GM12873 (cell line): ENCODE measurements around the gene TTC23.

Experiments
- TF ChIP-seq, protein P1 (sequence below): IDR thresholded peaks from 2 replicates; pipeline ENCODE4 v1.5.1; 2012; ENCODE audit warnings: low read depth, mild to moderate bottlenecking, moderate library complexity, low read length, control low read depth; ENCODE audit not compliant: insufficient read depth; ENCODE audit errors: missing control alignments

Gene TTC23

DNA sequence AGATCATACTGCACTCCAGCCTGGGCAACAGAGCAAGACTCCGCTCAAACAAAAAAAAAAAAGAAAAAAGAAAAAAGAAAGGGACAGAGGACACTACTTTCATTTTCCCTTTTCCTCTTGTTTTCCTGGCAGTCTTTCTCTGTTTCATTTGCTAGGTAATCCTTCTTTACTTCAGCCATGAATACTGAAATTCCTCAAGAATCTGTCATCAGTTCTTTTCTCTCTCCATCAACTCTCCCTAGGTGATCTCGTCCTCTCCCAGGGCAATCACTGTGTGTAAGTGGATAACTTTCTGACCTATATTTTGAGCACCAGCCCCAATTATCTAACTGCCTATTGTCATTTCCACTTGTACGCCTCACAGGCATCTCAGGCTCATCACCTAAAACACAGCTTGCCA is 51.5 kb downstream of the TTC23 start:
- TF ChIP-seq, protein P1, sequence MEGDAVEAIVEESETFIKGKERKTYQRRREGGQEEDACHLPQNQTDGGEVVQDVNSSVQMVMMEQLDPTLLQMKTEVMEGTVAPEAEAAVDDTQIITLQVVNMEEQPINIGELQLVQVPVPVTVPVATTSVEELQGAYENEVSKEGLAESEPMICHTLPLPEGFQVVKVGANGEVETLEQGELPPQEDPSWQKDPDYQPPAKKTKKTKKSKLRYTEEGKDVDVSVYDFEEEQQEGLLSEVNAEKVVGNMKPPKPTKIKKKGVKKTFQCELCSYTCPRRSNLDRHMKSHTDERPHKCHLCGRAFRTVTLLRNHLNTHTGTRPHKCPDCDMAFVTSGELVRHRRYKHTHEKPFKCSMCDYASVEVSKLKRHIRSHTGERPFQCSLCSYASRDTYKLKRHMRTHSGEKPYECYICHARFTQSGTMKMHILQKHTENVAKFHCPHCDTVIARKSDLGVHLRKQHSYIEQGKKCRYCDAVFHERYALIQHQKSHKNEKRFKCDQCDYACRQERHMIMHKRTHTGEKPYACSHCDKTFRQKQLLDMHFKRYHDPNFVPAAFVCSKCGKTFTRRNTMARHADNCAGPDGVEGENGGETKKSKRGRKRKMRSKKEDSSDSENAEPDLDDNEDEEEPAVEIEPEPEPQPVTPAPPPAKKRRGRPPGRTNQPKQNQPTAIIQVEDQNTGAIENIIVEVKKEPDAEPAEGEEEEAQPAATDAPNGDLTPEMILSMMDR, result no peak

DNA sequence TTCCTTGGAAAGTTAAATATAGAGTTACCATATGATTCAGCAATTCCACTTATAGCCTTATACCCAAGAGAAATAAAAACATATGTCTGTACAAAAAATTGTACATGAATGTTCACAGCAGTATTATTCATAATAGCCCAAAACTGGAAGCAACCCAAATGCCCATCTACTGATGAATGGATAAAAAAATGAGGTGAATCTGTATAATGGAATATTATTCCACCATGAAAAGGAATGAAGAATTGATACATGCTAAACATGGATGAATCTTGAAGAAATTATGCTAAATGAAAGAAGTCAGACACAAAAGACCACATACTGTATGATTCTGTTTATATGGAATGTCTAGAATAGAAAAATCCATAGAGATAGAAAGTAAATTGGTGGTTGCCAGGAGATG is 61.4 kb downstream of the TTC23 start:
- TF ChIP-seq, protein P1, result no peak

DNA sequence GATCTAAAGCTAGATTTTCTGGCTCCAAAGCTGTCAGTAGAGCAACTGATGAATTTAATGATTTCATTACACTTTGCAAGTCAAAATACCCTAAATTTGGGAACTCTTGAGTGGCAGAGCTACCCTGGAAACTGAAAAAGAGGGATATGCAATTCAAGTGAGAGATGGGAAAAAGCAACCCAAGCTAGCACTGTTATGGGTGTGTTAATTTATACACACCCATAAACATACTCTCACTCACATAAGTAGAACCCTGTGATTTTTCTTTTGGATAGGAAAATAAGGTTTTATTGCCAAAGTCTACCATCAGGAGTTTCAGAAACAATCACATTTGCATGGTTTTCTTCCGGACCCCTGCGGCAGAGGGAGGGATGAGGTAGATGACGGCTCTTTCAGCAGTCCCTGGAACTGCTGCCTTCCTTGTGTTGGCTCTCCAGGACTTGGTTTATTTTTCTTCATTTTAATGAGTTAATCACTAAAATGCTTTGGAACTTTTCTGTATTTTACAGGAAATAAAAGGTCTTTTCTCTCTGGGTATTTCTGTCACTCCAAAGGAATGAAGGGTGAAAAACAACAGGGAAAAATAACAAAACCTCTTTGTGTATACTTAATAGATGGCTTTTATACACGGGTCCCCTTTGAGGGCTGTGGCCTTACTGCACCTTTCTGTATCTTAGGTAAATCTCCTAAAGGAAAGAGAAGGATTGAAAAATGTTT is 63.8 kb downstream of the TTC23 start:
- TF ChIP-seq, protein P1, result no peak

DNA sequence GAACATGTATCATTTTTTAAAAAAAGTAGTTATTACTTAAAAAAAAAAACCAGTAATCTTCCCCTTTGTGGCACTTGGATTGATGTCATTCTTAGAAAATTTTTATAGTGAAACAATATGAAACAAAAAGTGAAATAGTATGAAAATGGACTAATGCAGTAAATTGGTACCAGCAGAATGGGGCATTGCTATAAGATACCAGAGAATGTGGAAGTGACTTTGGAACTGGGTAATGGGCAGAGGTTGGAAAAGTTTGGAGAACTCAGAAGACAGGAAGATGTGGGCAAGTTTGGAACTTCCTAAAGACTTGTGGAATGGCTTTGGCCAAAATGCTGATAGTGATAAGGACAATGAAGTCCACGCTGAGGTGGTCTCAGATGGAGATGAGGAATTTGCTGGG is 66.6 kb downstream of the TTC23 start:
- TF ChIP-seq, protein P1, result no peak

DNA sequence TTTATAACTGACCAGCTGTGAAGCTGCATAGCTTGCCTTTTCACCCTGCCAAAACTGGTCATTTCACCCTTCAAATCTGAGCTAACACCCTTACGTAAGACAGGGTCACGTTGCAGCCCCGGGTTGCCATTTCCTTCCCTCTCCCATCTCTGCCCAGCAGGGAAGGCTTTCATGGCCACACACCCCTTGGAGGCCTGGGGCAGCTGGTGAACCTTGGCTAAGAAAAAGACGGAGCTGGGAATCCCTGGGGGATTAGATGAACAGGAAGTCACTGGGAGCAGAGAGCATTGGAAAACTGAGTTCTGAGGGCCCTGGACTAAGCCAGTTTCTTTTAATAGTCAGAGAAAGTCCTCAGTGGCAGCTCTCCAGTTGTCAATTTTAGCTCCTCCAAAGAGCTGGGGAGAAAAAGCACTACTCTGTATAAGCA is 67.8 kb downstream of the TTC23 start:
- TF ChIP-seq, protein P1, result no peak

DNA sequence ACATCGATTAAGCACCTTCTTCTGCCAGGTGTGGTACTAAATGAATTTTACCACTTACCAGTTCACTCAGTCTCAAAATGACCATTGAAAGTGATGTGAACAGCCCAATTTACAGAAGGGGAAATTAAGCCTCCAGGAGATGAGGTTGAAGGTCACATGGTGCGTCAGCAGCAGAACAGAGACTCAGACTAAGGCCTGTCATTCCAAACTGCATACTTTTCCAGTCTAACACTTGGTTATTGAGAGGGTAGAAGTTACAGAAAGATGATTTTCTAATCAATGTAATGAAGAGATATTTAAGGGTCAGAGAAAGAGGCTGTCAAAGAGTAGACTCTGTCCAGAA is 68.4 kb downstream of the TTC23 start:
- TF ChIP-seq, protein P1, result no peak

DNA sequence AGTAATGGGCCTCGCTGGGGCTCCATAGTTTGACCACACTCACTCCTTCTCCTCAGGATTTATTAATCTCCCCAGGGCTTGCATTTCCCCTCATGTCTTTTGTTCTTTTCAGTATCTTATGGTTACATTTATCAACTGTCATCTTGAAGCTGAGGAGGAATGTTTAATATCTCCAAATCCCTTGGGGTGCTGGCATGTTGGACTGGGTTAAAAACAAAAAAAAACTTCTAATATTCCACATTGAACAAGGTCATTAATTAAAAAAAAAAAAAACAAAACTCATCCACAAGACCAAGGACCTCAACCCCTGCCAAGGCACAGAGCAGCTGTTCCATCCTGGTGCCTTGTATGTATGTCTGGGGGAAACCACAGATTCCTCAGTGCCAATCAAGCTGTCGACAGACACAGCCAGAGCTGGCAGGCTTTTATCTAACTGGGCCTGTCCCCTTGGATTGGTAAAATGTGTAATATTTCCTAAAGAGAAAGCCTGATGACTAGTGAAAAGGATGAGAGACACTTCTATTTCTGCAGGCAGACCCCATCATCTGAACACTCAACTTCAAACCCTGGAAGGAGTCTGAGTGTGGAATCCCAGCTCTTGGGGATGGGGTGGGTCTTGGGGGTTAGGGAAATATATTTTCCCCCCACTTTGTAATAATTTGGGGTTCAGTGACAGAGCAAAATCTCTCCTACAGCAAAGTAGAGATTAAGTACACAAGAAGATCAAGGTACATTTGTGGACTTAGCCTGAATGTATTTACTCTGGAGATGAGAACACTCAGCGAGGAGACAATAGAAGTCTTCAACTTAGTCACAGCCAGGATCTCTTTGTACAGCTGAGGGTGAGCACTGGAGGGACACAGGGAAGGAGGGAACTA is 69.1 kb downstream of the TTC23 start:
- TF ChIP-seq, protein P1, result no peak
